Body of pancreas (tissue), 4 donors: ENCODE results near the gene AKAP6. TPM values are rescaled to one million over a fixed set of nuclear protein-coding genes. Genes with fewer than 3 reads are reported as not detected.

ENCODE experiments used
- ATAC-seq: fragments of 150-250 bp; one replicate; pipeline ENCODE4 v1.9.1; 2016
- DNase-seq, 4 donors: peaks; one replicate each; pipeline ENCODE4 v3.0.0-alpha.2; 2019
- H3K27ac ChIP-seq, 4 donors: fragments of 200-600 bp; sonication (generic); 1 replicate in 3 of 4; 2 replicates in 1 of 4; pipeline versions ENCODE4 v1.5.1 to v1.6.1; 2016 to 2019; ENCODE audit warnings: mild to moderate bottlenecking in 1 of 4, mixed read lengths in 1 of 4, moderate library complexity in 1 of 4
- H3K27me3 ChIP-seq, 2 donors: fragments of 200-600 bp; sonication (generic); one replicate each; pipeline ENCODE4 v1.6.0; 2016; ENCODE audit warnings: mild to moderate bottlenecking in 1 of 2
- H3K36me3 ChIP-seq, 2 donors: fragments of 200-600 bp; sonication (generic); replicated peaks in 1 of 2; 2 replicates each; pipeline ENCODE4 v1.5.1; 2016; ENCODE audit warnings: low read depth in 2 of 2; ENCODE audit not compliant: insufficient read depth in 1 of 2
- H3K4me1 ChIP-seq: fragments of 200-600 bp; sonication (generic); one replicate; pipeline ENCODE4 v1.6.0; 2016
- H3K4me3 ChIP-seq, 2 donors: fragments of 200-600 bp; sonication (generic); 1 replicate in 1 of 2; 2 replicates in 1 of 2; pipeline ENCODE4 v1.5.1; 2016 to 2019
- H3K9me3 ChIP-seq, 3 donors: fragments of 200-600 bp; sonication (generic); 1 replicate in 2 of 3; 2 replicates in 1 of 3; pipeline ENCODE4 v1.5.1; 2016
- POLR2A ChIP-seq, 3 donors: fragments of 450-650 bp; IDR thresholded peaks; one replicate each; pipeline ENCODE4 v1.6.1; 2016; ENCODE audit warnings: antibody characterized with exemption in 3 of 3, mild to moderate bottlenecking in 2 of 3
- WGBS, 2 donors: methylation state at CpG; one replicate each; pipeline ENCODE4 v1.1.5; 2017; 5-methylcytosine and 5-hydroxymethylcytosine counted together
- intact Hi-C: fragments of 100-400 bp; cut with DNase I; formaldehyde crosslinking; loops from one replicate; pipeline ENCODE4 v1.15.1; 2023
- total RNA-seq, 2 donors: library from RNA; depleted of rRNA; stranded (reverse); fragments of >200 nt; gene quantifications; one replicate each; pipeline ENCODE4 v1.1.0, GENCODE V29; 2016
- TF ChIP-seq, protein P1 (sequence below), 7 experiments: fragments of 450-650 bp in 4 of 7; fragments of 200-600 bp in 3 of 7; sonication (generic) in 3 of 7; IDR thresholded peaks; one replicate each; pipeline ENCODE4 v1.5.1; 2016 to 2019; ENCODE audit warnings: antibody characterized with exemption in 7 of 7

AKAP6 gene
- total RNA-seq, 2 donors from 2014 or later: 2.0 to 2.9 TPM

DNA sequence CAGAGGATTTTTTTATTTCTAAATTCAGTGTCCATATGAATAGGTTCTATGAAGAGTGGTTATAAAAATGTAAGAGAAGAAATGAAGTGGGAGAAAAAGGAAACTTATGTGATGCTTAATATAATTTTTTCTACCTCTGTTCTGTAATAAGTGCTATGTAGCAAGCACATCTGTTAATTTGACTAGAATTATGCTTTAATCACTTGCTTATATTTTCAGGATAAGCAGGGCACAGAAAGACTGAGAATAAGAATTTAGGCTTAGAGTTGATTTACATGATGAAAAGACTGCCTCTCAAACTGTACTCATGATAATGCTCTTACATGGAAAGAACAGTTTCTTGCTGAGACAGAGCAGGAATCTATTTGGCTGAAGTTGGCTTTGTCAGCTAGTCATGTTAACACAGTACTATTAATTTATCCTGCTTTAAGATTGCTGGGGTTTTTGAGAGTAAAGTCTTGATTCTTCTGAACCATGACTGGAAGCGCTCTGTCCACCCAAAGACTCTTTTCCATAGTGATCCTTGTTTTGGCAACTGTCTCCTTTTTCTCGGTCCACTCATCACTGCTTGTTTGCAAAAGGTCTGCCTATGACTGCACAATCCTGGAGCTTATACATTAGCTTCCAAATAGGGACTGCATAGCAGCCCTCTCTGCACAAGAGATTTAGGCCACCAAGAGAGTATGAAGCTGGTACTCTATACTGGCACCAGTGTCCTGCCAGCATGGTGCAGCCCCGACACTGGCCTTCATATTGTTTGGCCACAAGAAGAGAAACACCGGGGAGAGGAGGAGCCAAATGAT, 98.8 kb downstream of the AKAP6 start:
- Histone ChIP-seq H3K4me1 (no peaks in the 10 kb centered on the region), H3K4me3 (no peak overlapping the region), H3K9me3 (no peaks in the 10 kb centered on the region), H3K36me3 (no peaks in the 10 kb centered on the region), H3K27me3 (no peaks in the 10 kb centered on the region), H3K27ac (no peak overlapping the region)
- TF ChIP-seq POLR2A (IDR thresholded peaks at IDR 0.05): no peak
- TF ChIP-seq, protein P1, sequence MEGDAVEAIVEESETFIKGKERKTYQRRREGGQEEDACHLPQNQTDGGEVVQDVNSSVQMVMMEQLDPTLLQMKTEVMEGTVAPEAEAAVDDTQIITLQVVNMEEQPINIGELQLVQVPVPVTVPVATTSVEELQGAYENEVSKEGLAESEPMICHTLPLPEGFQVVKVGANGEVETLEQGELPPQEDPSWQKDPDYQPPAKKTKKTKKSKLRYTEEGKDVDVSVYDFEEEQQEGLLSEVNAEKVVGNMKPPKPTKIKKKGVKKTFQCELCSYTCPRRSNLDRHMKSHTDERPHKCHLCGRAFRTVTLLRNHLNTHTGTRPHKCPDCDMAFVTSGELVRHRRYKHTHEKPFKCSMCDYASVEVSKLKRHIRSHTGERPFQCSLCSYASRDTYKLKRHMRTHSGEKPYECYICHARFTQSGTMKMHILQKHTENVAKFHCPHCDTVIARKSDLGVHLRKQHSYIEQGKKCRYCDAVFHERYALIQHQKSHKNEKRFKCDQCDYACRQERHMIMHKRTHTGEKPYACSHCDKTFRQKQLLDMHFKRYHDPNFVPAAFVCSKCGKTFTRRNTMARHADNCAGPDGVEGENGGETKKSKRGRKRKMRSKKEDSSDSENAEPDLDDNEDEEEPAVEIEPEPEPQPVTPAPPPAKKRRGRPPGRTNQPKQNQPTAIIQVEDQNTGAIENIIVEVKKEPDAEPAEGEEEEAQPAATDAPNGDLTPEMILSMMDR (IDR thresholded peaks at IDR 0.05): no peak
- no peak for ATAC-seq
- no peak for DNase-seq
- intact Hi-C loops: no loop called here
- 75 to 76% methylated on average over 4 of the region's 4 CpGs for WGBS, 2 donors

DNA sequence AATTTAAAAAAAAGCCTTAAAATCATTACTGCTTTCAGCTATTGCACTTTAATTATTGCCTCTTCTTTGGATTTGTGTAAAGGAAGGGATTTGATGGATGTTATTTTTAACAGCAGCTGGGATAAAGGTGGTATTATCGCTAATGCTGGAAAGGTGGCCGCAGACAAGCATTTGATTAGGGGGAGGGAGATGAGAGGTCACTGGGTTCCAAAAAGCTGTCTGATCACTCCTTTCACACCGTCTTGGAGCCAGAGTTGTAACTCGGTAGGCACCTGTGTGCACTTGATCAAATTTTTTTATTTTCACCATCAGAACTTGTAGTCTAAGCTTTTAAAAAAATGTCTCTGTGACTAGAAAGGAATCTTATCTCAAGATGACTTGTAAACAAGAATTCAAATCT, 99.8 kb downstream of the AKAP6 start:
- no peaks in the 10 kb centered on the region for H3K27me3 ChIP-seq
- no peaks in the 10 kb centered on the region for H3K9me3 ChIP-seq
- no peaks in the 10 kb centered on the region for H3K4me1 ChIP-seq
- H3K27ac ChIP-seq: no peak overlapping the region
- no peaks in the 10 kb centered on the region for H3K36me3 ChIP-seq
- ATAC-seq (no peak), DNase-seq (no peak)
- H3K4me3 ChIP-seq: no peak overlapping the region
- TF ChIP-seq POLR2A (IDR thresholded peaks at IDR 0.05): no peak
- TF ChIP-seq, protein P1 (IDR thresholded peaks at IDR 0.05): no peak
- intact Hi-C loops: no loop called here
- WGBS, 2 donors: 69 to 87% methylated on average over 4 of the region's 4 CpGs

DNA sequence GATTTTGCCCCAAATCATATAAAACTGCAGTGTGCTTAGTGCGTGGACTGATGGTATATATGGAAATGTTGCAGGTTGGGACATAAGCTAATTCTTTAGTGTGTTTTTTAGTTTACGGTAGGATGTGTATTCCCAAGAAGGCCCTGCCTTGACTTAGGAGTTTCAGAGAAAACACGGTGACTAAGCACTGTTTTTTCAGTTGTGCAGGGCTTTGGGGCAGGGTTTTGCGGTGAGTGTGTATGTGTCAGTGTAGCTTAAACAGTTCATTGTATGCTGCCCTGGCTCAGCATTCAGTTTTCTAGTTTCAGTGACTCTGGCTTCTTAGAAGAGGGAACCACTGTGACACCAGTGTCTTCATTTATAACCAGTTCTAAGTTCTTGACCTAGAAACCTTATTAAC, 101.2 kb downstream of the AKAP6 start:
- H3K4me1 ChIP-seq: no peaks in the 10 kb centered on the region
- no peaks in the 10 kb centered on the region for H3K27me3 ChIP-seq
- 90 to 93% methylated on average over 4 of the region's 4 CpGs for WGBS, 2 donors
- H3K27ac ChIP-seq: no peak overlapping the region
- H3K36me3 ChIP-seq: no peaks in the 10 kb centered on the region
- no peaks in the 10 kb centered on the region for H3K9me3 ChIP-seq
- ATAC-seq: no peak
- no peak overlapping the region for H3K4me3 ChIP-seq
- TF ChIP-seq, protein P1 (IDR thresholded peaks at IDR 0.05): no peak
- no peak for TF ChIP-seq POLR2A (IDR thresholded peaks at IDR 0.05)
- intact Hi-C loops: no loop called here
- DNase-seq: no peak

DNA sequence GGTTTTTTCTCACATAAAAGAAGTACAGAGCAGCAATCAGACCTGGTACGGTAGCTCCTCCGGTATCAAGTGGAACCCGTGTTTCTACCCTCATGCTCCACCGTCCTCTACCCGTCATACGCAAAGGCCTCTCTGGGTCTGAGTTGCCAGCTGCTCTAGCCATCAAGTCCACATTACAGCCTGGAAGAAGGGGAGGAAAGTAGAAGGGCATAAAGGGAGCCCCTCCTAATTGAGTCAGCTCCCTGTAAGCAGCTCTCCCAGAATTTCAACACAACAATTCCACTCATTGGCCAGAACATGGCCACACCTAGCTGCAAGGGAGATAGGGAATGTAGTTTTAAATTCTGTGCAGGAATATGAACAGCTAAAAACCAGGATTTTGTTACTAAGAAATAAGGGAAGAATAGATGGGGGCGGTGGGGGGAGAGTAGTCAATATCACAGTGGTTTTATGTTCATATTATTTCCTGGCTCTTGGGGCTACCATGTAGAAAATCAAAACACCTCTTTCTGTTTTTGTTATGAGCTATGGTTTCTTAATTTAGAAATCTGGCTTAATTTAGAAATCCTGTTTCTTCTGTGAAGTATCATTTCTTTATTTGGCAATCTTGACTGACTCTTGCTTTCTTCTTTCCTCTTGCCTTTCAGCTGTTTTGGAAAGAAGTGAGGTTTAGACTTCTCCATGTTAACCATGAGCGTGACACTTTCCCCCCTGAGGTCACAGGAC, 103.9 kb downstream of the AKAP6 start:
- TF ChIP-seq POLR2A (IDR thresholded peaks at IDR 0.05): no peak
- TF ChIP-seq, protein P1 (IDR thresholded peaks at IDR 0.05): no peak
- H3K27ac ChIP-seq: no peak overlapping the region
- ATAC-seq (no peak), DNase-seq (no peak)
- no peaks in the 10 kb centered on the region for H3K36me3 ChIP-seq
- H3K4me1 ChIP-seq: no peaks in the 10 kb centered on the region
- WGBS, 2 donors: 80 to 93% methylated on average over 8 of the region's 8 CpGs
- H3K27me3 ChIP-seq: no peaks in the 10 kb centered on the region
- H3K9me3 ChIP-seq: no peaks in the 10 kb centered on the region
- intact Hi-C loops: no loop called here
- H3K4me3 ChIP-seq: no peak overlapping the region
